Inferior parietal cortex (tissue), 1 donor: ENCODE data around the gene SLC25A13.
A peak's percentile ranks its signal among the peaks of the same experiment; 100 is the strongest.
"Not testable (repeated sequence)": the region's sequence is repeated elsewhere in the genome, so short reads cannot be mapped to it uniquely, and the experiment has no call there.

Source experiments
- DNase-seq: peaks from one replicate; pipeline ENCODE4 v3.0.0-alpha.2; 2016; ENCODE audit errors: extremely low spot score

SLC25A13 gene

GRCh38 chr7:96300502-96300901 lies 21.4 kb downstream of the SLC25A13 start:
- DNase-seq = no peak

- no peak for DNase-seq
Observed at GRCh38 chr7:96299496-96299895, 22.4 kb downstream of the SLC25A13 start.

GRCh38 chr7:96297876-96298275 lies 24.0 kb downstream of the SLC25A13 start:
- peak; percentile 86 for DNase-seq

GRCh38 chr7:96297446-96297845 lies 24.5 kb downstream of the SLC25A13 start:
- DNase-seq = not testable (repeated sequence)

GRCh38 chr7:96293911-96294310 lies 28.0 kb downstream of the SLC25A13 start:
- not testable (repeated sequence) for DNase-seq

- DNase-seq = no peak
Observed at GRCh38 chr7:96287559-96287958, 34.3 kb downstream of the SLC25A13 start.

GRCh38 chr7:96287132-96287531 lies 34.8 kb downstream of the SLC25A13 start:
- no peak for DNase-seq

- no peak for DNase-seq
Observed at GRCh38 chr7:96285579-96285978, 36.3 kb downstream of the SLC25A13 start.

- DNase-seq = no peak
Observed at GRCh38 chr7:96284835-96285234, 37.1 kb downstream of the SLC25A13 start.

- DNase-seq = no peak
Observed at GRCh38 chr7:96284240-96284639, 37.7 kb downstream of the SLC25A13 start.

- DNase-seq = no peak
Observed at GRCh38 chr7:96282835-96283234, 39.1 kb downstream of the SLC25A13 start.

GRCh38 chr7:96277921-96278320 lies 44.0 kb downstream of the SLC25A13 start:
- DNase-seq = no peak

GRCh38 chr7:96276019-96276418 lies 45.9 kb downstream of the SLC25A13 start:
- no peak for DNase-seq

GRCh38 chr7:96273716-96274115 lies 48.2 kb downstream of the SLC25A13 start:
- no peak for DNase-seq

GRCh38 chr7:96269246-96269994 lies 52.5 kb downstream of the SLC25A13 start:
- DNase-seq = no peak

- no peak for DNase-seq
Observed at GRCh38 chr7:96266580-96266979, 55.3 kb downstream of the SLC25A13 start.

- no peak for DNase-seq
Observed at GRCh38 chr7:96266015-96266414, 55.9 kb downstream of the SLC25A13 start.

GRCh38 chr7:96253964-96254363 lies 67.9 kb downstream of the SLC25A13 start:
- no peak for DNase-seq

GRCh38 chr7:96253441-96253840 lies 68.5 kb downstream of the SLC25A13 start:
- DNase-seq = no peak

- no peak for DNase-seq
Observed at GRCh38 chr7:96250776-96251361, 71.0 kb downstream of the SLC25A13 start.

- no peak for DNase-seq
Observed at GRCh38 chr7:96248405-96248804, 73.5 kb downstream of the SLC25A13 start.

GRCh38 chr7:96246919-96247318 lies 75.0 kb downstream of the SLC25A13 start:
- DNase-seq = no peak

- DNase-seq = no peak
Observed at GRCh38 chr7:96244992-96245292, 77.0 kb downstream of the SLC25A13 start.
